GM19023 (cell line): Measurements from ENCODE around the gene ANKRD11.
A peak's percentile ranks its signal among the peaks of the same experiment; 100 is the strongest.
"Not testable (repeated sequence)": the region's sequence is repeated elsewhere in the genome, so short reads cannot be mapped to it uniquely, and the experiment has no call there.

Experiments
- ATAC-seq: cut with Tn5 transposase; IDR thresholded peaks from one replicate; pipeline ENCODE4 v1.9.1; 2021; ENCODE audit warnings: mild to moderate bottlenecking, moderate library complexity; ENCODE audit not compliant: unreplicated experiment

Gene ANKRD11

DNA sequence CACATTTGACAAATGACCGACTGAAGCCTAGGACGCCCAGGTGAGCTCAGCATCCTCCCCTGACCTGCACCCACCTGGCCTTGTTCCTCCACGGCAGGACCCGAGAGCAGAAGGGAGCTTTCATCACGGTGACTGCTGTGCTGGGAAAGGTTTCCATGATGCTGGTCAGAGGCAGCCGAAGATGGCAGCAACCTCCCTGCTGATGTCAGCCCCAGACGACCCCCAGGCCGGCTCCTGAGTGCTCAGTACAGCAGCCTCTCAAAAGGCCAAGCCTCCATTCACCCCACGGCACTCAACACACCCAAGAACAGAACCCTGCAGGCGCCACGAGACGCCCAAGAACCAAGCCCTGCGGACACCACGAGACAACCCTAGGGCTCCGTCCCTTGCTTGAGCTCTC lies 119.8 kb downstream of the ANKRD11 start:
- ATAC-seq, result no peak

DNA sequence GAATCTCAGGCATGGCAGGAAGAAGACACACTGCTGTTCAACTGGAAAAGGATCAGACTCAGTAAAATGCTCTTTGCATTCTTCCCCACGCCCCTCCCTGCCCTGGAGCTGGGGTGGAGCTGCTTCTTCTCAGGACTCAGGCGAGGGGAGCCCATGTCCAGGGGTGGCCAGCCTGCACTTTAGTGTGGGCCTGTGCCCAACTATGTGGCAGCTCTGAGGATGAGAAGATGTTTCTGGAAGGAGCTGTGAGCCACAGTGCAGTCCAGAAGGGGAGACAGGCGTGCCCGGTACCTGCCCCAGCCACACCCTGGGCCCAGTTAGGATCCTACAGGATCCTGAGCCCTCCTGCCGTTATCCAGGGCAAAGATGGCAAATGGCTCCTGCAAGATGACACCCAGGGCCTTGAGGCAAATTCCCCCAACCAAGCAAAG lies 120.3 kb downstream of the ANKRD11 start:
- no peak for ATAC-seq

- no peak for ATAC-seq
These were observed 121.0 kb downstream of the ANKRD11 start for GRCh38 chr16:89369266-89369895.

DNA sequence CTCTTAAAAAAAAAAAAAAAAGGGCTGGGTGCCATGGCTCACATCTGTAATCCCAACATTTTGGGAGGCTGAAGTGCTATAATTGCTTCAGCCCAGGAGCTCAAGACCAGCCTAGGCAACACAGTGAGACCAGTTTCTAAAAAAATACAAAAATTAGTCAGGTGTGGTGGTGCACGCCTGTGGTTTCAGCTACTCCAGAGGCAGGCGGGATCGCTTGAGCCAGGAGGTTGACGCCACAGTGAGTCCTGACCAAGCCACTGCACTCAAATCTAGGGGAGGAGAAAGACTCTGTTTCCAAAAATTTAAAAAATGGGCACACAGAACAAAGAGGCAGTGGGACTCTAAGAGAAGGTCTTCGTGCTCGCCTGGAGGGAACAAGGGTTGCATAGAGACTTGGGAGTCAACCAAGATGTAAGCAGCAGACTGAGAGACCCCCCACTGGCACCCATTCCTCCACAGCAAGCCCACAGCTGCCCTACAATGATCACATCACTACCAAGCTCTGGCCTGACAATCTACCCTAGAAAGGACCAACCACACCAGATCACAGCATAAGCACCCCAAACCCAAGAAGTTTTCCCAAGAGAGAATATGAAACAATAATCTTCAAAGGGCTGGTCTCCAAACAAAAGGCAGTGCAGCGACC lies 121.6 kb downstream of the ANKRD11 start:
- ATAC-seq, result no peak

GRCh38 chr16:89367538-89367915 lies 122.8 kb downstream of the ANKRD11 start:
- ATAC-seq, result no peak

DNA sequence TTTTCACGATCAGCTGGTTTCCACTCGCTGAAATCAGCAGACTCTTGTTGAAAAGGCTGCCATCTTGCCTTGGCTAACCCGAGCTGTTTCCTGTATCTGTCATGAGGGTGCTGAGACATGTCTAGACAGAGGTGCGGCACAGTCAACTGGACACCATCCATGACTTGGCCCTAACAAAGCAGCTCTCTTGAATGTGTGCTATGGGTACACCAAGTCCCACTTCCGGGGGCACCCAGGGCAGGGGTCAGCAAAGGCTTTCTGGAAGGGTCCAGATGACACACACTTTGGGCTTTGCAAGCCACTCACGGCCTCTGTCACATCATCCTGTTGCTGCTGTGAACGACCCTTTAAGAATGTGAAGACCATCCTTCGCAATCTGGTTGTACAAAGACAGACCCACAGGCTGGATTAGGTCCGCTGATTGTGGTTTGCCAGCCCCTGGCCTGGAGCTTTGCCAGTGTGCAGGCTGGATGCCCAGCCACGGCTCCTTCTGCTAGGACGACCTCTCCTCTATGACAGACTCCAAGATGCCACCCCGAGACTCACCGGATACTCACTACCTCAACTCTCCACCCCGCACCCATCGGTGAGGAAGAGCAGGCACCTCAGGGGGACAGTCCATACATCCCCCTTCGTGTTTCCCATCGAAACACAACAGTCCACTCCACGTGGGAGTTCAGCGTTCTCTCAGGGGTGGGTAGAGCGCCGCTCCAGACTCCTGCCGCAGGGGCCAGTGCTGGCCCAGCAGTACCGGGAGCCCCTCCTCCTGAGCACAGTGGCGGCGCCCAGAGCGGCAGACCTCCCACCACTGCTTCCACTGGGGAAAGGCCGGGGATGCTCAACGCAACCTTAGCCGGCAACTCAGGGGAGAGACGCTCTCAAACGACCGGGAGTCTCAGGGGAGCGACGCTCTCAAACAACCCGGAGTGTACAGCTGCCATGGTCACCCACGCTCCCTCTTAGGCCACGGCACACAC lies 123.5 kb downstream of the ANKRD11 start:
- no peak for ATAC-seq

- no peak for ATAC-seq
These were observed 124.4 kb downstream of the ANKRD11 start for GRCh38 chr16:89365996-89366395.

- no peak for ATAC-seq
These were observed 125.3 kb downstream of the ANKRD11 start for GRCh38 chr16:89365044-89365467.

DNA sequence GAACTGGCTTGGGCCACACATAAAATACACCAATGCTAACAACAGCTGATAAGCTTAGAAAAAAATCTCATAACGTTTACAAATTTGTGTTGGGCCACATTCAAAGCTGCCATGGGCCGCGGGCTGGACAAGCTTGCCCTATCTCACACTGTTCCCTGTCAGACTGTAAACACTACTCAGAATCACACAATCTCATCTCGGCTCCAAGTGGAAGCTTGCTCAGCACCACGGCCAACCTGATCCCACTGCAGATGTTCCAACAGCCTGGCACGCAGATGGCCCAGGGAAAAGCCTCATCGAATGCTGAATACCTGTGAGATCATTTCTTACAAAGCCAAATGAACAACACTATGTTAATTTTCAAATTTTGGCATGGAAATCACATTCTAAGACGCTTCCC lies 125.8 kb downstream of the ANKRD11 start:
- no peak for ATAC-seq

DNA sequence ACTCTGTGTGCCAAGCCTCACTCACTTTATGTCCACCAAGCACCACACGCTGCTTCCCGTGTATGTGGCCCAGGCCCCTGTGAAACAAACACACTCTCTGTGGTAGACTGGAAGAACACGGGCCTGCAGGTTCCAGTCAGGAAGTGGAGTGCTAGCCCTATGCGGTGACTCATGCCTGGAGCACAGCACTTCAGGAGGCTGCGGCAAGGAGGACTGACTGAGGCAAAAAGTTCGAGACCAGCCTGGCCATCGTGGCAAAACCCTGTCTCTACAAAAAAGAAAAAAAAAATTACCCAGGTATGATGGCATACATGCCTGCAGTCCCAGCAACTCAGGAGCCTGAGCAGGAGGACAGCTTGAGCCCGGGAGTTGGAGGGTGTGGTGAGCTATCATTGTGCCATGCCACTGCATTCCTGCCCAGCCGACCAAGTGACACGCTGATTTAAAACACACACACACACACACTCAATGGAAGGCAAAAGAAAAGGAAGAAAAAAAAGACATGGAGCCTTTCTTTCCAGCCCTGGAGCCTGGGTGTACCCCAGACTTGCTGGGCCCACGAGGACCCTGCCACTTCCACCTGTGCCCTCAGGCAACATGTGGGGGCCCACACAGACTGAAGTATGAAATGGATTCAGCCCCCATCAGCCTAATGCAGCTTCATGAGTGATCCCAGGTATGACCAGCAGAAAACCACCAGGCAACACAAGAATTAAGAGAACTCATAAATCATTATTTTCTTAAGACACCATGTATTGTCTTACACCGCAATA lies 126.6 kb downstream of the ANKRD11 start:
- no peak for ATAC-seq

DNA sequence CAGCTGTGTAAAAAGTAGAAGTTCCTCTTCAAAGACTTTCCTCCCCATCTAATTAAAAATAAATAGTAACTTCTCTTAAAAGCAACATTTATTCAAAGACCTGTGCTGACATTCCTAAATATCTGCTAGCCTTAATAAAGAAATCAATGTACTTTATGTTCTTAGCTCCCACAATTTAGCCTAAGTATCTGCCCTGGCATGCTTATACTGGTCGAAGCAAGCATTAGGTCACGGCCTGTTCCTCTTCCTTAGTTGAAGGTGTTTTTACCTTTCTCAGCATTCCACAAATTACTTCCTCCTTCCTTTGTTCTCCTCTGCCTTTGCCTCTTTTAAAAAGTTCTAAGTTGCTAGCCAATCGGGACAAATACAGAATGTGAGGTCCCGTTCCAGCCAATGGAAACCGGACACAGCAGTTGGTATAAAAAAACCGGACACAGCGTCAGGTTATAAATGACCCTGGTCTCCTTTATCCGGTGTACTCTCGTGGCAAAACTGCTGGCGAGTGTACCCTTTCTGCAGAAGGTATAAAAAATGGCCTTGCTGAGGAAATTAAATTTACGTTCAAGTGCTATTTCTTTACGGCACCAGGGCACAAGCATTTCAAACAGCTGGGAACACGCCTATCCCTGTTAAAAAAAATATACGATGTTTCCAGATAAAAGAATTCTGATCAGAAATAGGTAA lies 127.7 kb downstream of the ANKRD11 start:
- not testable (repeated sequence) for ATAC-seq

- peak; percentile 65 for ATAC-seq
These were observed 128.4 kb downstream of the ANKRD11 start for GRCh38 chr16:89361751-89362539.

DNA sequence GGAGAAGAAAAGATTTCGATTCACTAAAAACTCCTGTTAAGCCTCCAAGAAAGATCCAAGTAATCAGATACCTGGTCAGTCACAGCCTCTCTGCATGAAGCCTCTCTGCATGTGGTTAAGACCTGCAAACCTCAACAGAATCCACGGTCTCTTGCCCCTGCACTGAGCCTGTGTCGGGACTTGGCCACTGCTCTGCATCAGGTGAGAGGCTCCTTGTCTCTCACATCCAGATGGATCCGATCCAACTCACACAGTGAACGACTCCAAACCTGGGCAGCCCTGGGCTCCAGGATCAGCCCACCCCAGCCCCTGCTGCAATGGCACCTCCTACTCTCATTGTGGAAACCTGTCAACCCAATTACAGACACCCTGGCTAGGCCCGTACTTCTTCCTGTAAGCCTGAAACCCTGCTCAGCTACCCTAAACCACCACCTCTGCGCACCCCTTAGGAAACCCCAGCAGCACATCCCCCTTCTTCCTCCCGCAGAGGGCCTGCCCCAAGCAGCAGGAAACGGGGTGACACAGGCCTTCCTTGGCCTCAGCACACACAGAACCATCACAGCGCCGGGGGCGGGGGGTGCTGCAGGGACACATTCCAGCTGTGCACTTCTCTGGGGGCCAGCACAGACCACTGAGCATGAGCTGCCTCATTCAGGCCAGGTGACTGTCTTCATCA lies 129.5 kb downstream of the ANKRD11 start:
- ATAC-seq, result peak; percentile 46

GRCh38 chr16:89359264-89360147 lies 130.9 kb downstream of the ANKRD11 start:
- no peak for ATAC-seq

GRCh38 chr16:89358030-89359005 lies 132.0 kb downstream of the ANKRD11 start:
- ATAC-seq, result no peak

DNA sequence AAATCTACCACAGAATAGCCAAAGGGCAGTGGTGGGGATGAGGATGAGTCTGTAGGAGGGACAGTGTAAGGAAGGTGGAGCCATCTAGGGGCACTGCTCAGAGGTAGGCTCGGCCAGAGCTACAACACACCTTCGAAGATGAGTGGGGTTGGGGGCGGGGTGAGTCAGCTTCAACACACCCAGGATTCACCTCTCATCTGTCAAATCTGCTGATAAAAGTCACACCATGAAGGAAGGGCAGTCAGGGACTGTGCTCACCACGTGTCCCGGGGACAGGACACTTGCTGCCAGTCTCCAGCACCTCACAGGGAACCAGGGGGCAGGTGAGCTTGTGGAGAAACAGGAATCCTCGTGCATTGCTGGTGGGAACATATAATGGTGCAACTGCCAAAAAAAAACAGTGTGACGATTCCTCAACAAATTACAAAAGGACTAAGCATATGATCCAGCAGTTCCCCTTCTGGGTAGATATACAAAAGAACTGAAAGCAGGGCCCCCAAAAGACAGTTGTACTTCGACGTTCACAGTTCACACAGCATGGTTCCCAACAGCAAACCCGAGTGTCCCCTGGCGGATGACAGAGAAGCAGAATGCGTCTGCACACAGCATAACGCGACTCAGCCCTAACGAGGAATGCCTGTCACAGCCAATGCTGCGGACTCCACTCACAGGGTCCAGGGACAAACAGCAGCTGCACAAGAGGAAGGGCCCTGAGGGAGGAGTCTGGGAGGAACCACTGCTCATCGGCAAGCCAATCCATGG lies 133.1 kb downstream of the ANKRD11 start:
- ATAC-seq, result no peak
